Limb (tissue), 2 donors: ENCODE data around the gene BANP.
"Not testable (repeated sequence)": the region's sequence is repeated elsewhere in the genome, so short reads cannot be mapped to it uniquely, and the experiment has no call there.

Experiments
- DNase-seq, 2 donors: peaks; one replicate each; pipeline ENCODE4 v3.0.0-alpha.2; 2016; ENCODE audit errors: extremely low spot score in 2 of 2

BANP gene

GRCh38 chr16:87926246-87927194 lies 24.7 kb upstream of the BANP start:
- DNase-seq, result no peak

DNA sequence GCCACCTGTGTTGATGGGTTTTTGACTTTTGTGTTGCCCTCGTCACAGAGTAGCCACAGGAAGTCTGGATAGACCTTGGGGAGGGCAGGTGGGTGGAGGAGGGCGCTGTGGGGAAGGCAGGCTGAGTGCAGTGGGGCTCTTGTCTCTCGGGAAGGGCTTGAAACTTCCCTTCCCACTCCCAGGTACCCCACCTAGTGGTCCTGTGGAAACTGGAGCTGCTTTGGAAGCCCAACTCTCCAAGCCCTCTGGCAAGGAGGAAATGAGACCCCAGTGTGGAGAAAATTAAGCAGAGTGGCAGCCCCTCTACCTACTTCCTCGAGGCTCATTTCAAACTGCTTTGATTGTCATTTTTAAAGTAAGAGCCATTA lies 24.1 kb upstream of the BANP start:
- no peak for DNase-seq

GRCh38 chr16:87929986-87930385 lies 21.2 kb upstream of the BANP start:
- no peak for DNase-seq

DNA sequence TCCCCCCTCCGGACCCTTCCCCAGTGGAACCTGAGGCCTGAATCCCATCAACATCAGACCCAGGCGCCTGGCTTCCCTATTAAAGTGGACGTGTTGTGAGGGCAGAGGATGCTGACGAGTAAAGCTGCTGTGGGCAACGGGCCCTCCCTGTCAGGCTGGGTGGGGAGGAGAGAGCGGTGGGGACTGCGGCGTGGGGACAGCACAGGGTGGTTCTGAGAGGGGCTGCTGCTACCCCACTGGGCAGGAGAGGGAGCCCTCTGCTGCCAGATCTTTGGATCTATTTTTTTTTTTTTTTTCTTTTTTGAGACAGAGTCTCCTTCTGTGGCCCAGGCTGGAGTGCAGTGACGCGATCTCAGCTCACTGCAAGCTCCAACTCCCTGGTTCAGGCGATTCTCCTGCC lies 20.8 kb upstream of the BANP start:
- no peak for DNase-seq

DNA sequence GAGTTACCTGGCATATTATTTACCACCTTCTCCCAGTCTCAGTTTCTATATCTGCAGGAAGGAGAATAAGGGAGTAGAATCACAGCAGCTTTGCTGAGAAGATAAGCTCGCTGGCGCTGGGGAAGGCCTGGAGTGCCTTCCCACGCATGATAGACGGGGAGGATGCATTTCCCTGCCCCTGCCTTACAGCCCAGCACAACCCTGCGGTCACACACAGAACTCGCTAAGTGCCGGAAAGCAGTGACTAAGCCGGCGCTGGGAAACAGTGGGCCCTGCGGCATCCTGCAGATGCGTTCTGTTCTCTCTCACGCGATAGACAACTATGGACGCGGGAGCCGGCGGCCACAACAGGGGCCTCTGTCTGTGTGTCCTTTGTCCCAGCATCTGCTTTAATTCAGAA lies 19.7 kb upstream of the BANP start:
- DNase-seq, result no peak

DNA sequence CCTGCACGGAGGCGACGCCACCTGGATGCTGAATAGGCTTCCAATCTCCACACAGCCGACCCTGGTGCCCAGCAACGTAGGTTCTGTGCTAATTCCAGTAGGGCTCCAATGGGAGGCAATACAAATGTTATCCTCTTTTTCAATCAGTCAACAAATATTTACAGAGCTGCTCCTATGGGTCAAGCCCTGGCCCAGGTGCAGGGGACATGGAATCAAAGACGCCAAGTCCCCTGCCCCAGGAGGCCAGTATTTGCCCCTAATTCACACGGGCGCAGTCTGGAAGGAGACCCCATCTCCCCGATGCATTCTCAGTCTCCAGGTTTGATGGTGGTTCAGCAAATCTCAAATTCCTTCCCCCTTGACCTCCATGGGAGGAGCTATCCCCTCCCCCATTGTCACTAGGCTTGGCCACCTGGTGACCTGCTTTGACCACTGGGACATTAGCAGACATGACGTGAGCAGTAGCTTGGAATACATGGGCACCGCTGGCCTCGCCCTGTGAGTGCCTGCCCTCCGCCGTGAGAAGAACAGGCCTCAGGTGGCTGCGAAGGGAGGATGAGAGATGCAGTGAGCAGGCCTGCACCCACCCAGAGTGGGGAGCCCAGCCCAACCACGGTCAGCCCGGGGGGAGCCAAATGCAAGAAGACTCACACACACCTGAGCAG lies 18.6 kb upstream of the BANP start:
- DNase-seq, result not testable (repeated sequence)

DNA sequence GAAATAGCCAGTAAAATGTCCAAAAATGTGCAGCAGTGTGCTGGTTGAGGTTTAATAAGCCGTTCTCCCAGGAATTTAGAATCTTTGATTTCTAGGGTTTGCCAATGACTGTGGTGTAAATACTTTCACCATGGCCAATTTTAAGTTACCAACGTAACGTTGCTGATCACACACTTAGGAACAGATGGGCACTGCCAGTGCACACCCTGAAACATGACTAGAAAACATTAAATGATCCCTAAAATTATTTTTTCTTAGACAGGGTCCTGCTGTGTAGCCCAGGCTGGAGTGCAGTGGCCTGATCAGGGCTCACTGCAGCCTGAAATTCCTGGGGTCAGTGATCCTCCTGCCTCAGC lies 18.1 kb upstream of the BANP start:
- no peak for DNase-seq

DNA sequence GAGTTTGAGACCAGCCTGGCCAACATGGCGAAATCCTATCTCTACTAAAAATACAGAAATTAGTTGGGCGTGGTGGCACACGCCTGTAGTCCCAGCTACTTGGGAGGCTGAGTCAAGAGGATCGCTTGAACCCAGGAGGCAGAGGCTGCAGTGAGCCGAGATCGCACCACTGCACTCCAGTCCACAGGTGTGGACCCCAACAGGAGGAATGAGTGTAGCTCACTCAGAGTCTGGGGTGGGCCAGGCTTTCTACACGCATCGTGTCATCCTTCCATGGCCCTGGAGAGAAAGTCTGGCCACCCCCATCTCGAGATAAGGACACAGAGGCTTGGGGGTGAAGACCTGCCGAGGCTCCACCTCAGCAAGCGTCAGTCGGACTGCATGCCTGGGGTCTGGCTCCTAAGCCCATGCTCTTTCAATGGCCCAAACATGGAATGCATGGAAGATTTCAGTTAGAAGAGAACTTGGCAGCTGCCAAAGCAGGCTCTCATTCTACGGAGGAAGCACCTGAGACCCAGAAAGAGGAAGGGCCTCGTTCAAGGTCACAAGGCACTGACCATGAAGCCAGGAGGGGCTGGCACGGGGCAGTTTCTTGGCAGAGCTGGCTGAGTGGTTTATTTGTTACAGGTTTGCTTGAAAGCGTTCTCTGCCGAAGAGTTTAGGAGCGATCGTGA lies 16.3 kb upstream of the BANP start:
- not testable (repeated sequence) for DNase-seq

- not testable (repeated sequence) for DNase-seq
Measured at GRCh38 chr16:87936016-87936374, 15.2 kb upstream of the BANP start.

- DNase-seq, result no peak
Measured at GRCh38 chr16:87936375-87937230, 14.6 kb upstream of the BANP start, which contains the start of gene CA5A. Gene CA5A, minus strand, starts transcription at chr16:87936529. Its CDS starts 79 bp downstream, at chr16:87936450.

DNA sequence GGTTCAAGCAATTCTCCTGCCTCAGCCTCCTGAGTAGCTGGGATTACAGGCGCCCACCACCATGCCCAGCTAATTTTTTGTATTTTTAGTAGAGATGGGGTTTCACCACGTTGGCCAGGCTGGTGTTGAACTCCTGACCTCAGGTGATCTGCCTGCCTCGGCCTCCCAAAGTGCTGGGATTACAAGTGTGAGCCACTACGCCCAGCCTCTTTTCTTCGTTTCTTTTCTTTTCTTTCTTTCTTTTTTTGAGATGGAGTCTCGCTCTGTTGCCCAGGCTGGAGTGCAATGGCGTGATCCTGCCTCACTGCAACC lies 14.0 kb upstream of the BANP start:
- not testable (repeated sequence) for DNase-seq

GRCh38 chr16:87938412-87938949 lies 12.8 kb upstream of the BANP start:
- DNase-seq, result no peak

DNA sequence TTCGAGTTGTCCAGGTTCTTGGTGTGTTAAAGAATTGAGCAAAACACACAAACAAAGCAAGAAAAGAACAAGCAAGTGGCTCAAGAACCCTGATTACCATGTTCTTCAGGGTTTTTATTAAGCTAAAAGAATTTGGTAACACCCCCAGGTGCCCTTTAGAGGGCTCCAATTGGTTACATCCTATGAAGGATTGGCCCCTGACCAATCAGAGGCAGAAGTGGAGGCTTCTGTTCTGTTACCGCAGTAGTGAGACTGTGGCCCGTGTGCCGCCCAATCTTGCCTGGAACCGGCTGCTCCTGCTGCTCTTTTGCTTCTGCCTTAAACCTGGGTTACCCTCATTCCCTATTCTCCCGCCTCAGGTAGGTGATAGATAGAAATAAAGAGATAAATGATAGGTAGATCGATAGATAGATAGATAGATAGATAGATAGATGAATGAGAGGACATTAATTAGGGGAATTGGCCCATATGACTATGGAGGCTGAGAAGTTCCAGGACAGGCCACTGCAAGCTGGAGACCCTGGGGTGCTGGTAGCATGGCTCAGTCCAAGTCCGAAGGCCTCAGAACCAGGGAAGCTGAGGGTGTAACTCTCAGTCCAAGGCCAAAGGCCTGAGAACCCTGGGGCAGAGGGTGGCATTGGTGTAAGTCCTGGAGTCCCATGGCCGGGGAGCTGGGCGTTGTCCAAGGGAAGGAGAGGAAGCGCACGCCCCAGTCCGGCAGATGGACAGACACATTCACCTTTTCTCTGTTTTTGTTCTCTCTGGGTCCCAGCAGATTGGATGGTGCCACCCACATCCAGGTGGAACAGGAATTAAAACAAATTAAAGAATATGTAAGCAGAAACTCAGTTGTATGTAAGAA lies 11.4 kb upstream of the BANP start:
- no peak for DNase-seq

- no peak for DNase-seq
Measured at GRCh38 chr16:87942680-87943079, 8.6 kb upstream of the BANP start.

DNA sequence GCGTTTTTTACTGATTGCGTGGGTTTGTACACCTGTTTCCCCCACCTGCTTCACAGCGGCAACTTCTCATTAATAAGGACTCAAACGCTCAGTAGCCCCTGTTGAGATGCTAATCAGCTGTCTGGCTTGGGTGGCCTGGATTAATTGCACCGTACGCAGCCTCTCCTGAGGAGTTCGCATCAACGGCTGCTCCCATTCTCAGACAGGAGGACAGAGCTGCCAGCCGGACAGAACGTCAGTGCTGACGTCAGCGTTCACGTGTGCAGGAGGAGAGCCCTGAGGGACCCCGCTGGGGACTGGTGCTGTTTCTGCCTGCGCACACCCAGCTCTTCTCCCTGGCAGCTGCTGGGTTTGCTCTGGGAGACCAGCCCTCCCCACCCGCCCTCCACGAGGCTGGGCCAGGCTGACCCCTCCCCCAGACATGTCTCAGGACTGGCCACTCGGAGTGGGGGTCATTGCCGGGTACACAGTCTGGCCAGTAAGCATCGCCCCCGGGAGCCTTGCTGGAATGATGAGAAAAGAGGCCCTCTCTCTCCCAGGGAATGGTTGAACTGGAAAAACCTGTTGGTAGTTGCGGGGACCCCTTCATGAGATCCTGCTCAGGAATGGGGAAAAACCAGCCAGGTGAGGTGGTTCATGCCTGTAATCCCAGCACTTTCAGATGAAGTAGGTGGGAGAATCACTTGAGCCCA lies 5.7 kb upstream of the BANP start:
- DNase-seq, result peak in 1 of 2 donors; percentile 81

DNA sequence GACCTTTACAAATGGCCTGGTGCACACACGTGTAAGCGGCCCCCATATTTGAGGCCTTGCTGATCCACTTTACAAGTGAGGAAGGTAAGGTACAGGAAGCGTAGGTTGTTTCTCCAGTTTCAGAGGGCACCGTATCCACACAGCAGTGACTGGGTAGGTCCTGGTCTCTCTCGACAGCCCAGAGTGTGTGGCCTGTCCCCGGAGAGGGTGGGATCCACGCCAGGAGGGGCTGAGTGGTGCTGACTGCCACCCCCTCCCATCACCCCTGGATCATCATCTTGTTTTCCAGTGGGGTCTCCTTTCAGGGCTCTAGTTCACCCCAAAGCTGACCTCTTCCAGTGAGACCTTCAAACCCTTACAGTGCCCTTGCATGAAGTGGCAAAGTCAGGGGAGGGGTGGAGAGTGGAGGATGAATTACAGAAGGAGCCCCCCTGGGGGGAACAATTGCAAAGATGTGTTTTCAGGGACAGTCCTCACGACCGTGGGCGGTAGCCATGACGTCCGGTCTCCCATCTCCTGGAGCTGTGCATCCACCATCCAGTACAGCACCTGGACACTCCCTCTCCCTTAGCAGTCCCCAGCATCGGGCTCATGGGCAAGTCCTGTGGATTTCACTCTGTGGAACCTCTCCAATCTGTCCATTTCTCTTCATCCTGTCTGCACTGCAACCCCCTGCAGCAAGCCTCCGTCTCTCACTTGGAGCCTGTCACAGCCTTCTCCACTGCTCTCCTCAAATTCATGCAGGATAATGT lies 4.5 kb upstream of the BANP start:
- DNase-seq, result no peak

GRCh38 chr16:87947356-87948118 lies 3.7 kb upstream of the BANP start:
- DNase-seq, result no peak

DNA sequence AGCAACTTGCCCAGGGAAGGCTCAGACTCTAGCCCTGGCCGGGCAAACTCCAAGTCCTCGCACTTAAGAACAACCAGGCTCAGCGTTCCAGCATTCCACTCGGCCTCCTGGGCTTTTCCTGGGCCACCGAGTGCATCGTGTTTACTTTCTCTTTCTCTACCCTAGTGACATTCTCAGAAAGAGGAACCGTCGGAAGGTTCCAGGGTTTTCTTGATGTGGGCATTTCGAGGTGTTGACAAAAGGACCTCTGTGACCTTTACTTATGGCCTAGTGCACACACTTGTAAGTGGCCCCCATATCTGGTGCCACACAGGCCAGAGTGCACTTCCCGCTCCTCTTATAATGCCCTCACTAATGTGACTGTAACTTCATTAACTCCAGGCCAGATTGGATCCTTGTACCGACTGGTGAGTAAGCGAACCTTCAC lies 3.1 kb upstream of the BANP start:
- no peak for DNase-seq
